IPS DF 4.7 (cell line): ENCODE measurements around the gene LTBP1.

Experiments used
- DNase-seq: peaks from one replicate; pipeline ENCODE4 v3.0.0-alpha.2; 2013; ENCODE audit warnings: low spot score; ENCODE audit errors: extremely low read depth

The LTBP1 gene

GRCh38 chr2:32932825-32933755 lies 13.7 kb upstream of the LTBP1 start:
- DNase-seq = no peak

- DNase-seq = no peak
Observed at GRCh38 chr2:32933756-32934095, 13.0 kb upstream of the LTBP1 start.

GRCh38 chr2:32937602-32938448 lies 8.9 kb upstream of the LTBP1 start:
- no peak for DNase-seq

- no peak for DNase-seq
Observed at GRCh38 chr2:32938934-32939333, 7.8 kb upstream of the LTBP1 start.

GRCh38 chr2:32940316-32940997 lies 6.3 kb upstream of the LTBP1 start:
- DNase-seq = no peak

GRCh38 chr2:32941944-32942690 lies 4.6 kb upstream of the LTBP1 start:
- no peak for DNase-seq

GRCh38 chr2:32942793-32943485 lies 3.8 kb upstream of the LTBP1 start:
- DNase-seq = no peak

GRCh38 chr2:32945286-32945685 lies 1.5 kb upstream of the LTBP1 start:
- no peak for DNase-seq

- no peak for DNase-seq
Observed at GRCh38 chr2:32947076-32947483, 327 bp downstream of the LTBP1 start.

- DNase-seq = no peak
Observed at GRCh38 chr2:32947484-32948143, 861 bp downstream of the LTBP1 start.

- DNase-seq = no peak
Observed at GRCh38 chr2:32948266-32948665, 1.5 kb downstream of the LTBP1 start.

GRCh38 chr2:32949260-32949659 lies 2.5 kb downstream of the LTBP1 start:
- DNase-seq = no peak

- DNase-seq = no peak
Observed at GRCh38 chr2:32951672-32952071, 4.9 kb downstream of the LTBP1 start.

- no peak for DNase-seq
Observed at GRCh38 chr2:32952761-32953476, 6.2 kb downstream of the LTBP1 start.

GRCh38 chr2:32954206-32954605 lies 7.5 kb downstream of the LTBP1 start:
- no peak for DNase-seq

GRCh38 chr2:32958821-32959220 lies 12.1 kb downstream of the LTBP1 start:
- DNase-seq = no peak

- no peak for DNase-seq
Observed at GRCh38 chr2:32960238-32960637, 13.5 kb downstream of the LTBP1 start.

GRCh38 chr2:32960647-32961403 lies 14.1 kb downstream of the LTBP1 start:
- DNase-seq = no peak

- no peak for DNase-seq
Observed at GRCh38 chr2:32962690-32963089, 15.9 kb downstream of the LTBP1 start.
